ENCODE measurements around the gene ZFAND3.

ZFAND3 gene

GRCh38 chr6:38077488-38078030 is 258.0 kb downstream of the ZFAND3 start:
- FAIRE-seq = no peak
- no peak for TF ChIP-seq POLR2A (IDR thresholded peaks at IDR 0.05; ENCODE audit: low read depth, low read length)
- no peak for TF ChIP-seq TAF1 (IDR thresholded peaks at IDR 0.05; ENCODE audit: borderline replicate concordance, low read depth, low read length)
- TF ChIP-seq POLR2AphosphoS5 (IDR thresholded peaks at IDR 0.05; ENCODE audit: low read depth, low read length) = no peak
- DNase-seq (ENCODE audit: insufficient read length) = no peak

- FAIRE-seq (no peak), DNase-seq (ENCODE audit: insufficient read length) (no peak)
- TF ChIP-seq TAF1 (IDR thresholded peaks at IDR 0.05; ENCODE audit: borderline replicate concordance, low read depth, low read length) (no peak), POLR2AphosphoS5 (IDR thresholded peaks at IDR 0.05; ENCODE audit: low read depth, low read length) (no peak), POLR2A (IDR thresholded peaks at IDR 0.05; ENCODE audit: low read depth, low read length) (no peak)
Measured at GRCh38 chr6:38078671-38079070, 259.1 kb downstream of the ZFAND3 start.

- TF ChIP-seq POLR2AphosphoS5 (IDR thresholded peaks at IDR 0.05; ENCODE audit: low read depth, low read length) (no peak), TAF1 (IDR thresholded peaks at IDR 0.05; ENCODE audit: borderline replicate concordance, low read depth, low read length) (no peak), POLR2A (IDR thresholded peaks at IDR 0.05; ENCODE audit: low read depth, low read length) (no peak)
- FAIRE-seq = no peak
- no peak for DNase-seq (ENCODE audit: insufficient read length)
Measured at GRCh38 chr6:38079107-38079506, 259.6 kb downstream of the ZFAND3 start.

GRCh38 chr6:38079537-38079936 is 260.0 kb downstream of the ZFAND3 start:
- no peak for FAIRE-seq
- no peak for DNase-seq (ENCODE audit: insufficient read length)
- TF ChIP-seq TAF1 (IDR thresholded peaks at IDR 0.05; ENCODE audit: borderline replicate concordance, low read depth, low read length) = no peak
- TF ChIP-seq POLR2AphosphoS5 (IDR thresholded peaks at IDR 0.05; ENCODE audit: low read depth, low read length) = no peak
- TF ChIP-seq POLR2A (IDR thresholded peaks at IDR 0.05; ENCODE audit: low read depth, low read length) = no peak

- DNase-seq (ENCODE audit: insufficient read length) = no peak
- FAIRE-seq = no peak
- no peak for TF ChIP-seq TAF1 (IDR thresholded peaks at IDR 0.05; ENCODE audit: borderline replicate concordance, low read depth, low read length)
- TF ChIP-seq POLR2AphosphoS5 (IDR thresholded peaks at IDR 0.05; ENCODE audit: low read depth, low read length) = no peak
- no peak for TF ChIP-seq POLR2A (IDR thresholded peaks at IDR 0.05; ENCODE audit: low read depth, low read length)
Measured at GRCh38 chr6:38080360-38080759, 260.8 kb downstream of the ZFAND3 start.

GRCh38 chr6:38080889-38081288 is 261.4 kb downstream of the ZFAND3 start:
- no peak for DNase-seq (ENCODE audit: insufficient read length)
- no peak for FAIRE-seq
- no peak for TF ChIP-seq TAF1 (IDR thresholded peaks at IDR 0.05; ENCODE audit: borderline replicate concordance, low read depth, low read length)
- no peak for TF ChIP-seq POLR2AphosphoS5 (IDR thresholded peaks at IDR 0.05; ENCODE audit: low read depth, low read length)
- no peak for TF ChIP-seq POLR2A (IDR thresholded peaks at IDR 0.05; ENCODE audit: low read depth, low read length)

GRCh38 chr6:38085031-38085430 is 265.5 kb downstream of the ZFAND3 start:
- TF ChIP-seq TAF1 (IDR thresholded peaks at IDR 0.05; ENCODE audit: borderline replicate concordance, low read depth, low read length) = no peak
- no peak for TF ChIP-seq POLR2AphosphoS5 (IDR thresholded peaks at IDR 0.05; ENCODE audit: low read depth, low read length)
- TF ChIP-seq POLR2A (IDR thresholded peaks at IDR 0.05; ENCODE audit: low read depth, low read length) = no peak
- no peak for FAIRE-seq
- DNase-seq (ENCODE audit: insufficient read length) = no peak

- FAIRE-seq (no peak), DNase-seq (ENCODE audit: insufficient read length) (no peak)
- TF ChIP-seq POLR2A (IDR thresholded peaks at IDR 0.05; ENCODE audit: low read depth, low read length) (no peak), POLR2AphosphoS5 (IDR thresholded peaks at IDR 0.05; ENCODE audit: low read depth, low read length) (no peak), TAF1 (IDR thresholded peaks at IDR 0.05; ENCODE audit: borderline replicate concordance, low read depth, low read length) (no peak)
Measured at GRCh38 chr6:38086346-38086745, 266.8 kb downstream of the ZFAND3 start.

GRCh38 chr6:38088010-38088409 is 268.5 kb downstream of the ZFAND3 start:
- no peak for DNase-seq (ENCODE audit: insufficient read length)
- no peak for FAIRE-seq
- no peak for TF ChIP-seq POLR2AphosphoS5 (IDR thresholded peaks at IDR 0.05; ENCODE audit: low read depth, low read length)

- TF ChIP-seq POLR2A (IDR thresholded peaks at IDR 0.05; ENCODE audit: low read depth, low read length) (no peak), TAF1 (IDR thresholded peaks at IDR 0.05; ENCODE audit: borderline replicate concordance, low read depth, low read length) (no peak), POLR2AphosphoS5 (IDR thresholded peaks at IDR 0.05; ENCODE audit: low read depth, low read length) (no peak)
- no peak for FAIRE-seq
Measured at GRCh38 chr6:38088829-38089228, 269.3 kb downstream of the ZFAND3 start.

GRCh38 chr6:38091613-38092012 is 272.1 kb downstream of the ZFAND3 start:
- DNase-seq (ENCODE audit: insufficient read length) (no peak), FAIRE-seq (no peak)
- TF ChIP-seq TAF1 (IDR thresholded peaks at IDR 0.05; ENCODE audit: borderline replicate concordance, low read depth, low read length) (no peak), POLR2A (IDR thresholded peaks at IDR 0.05; ENCODE audit: low read depth, low read length) (no peak), POLR2AphosphoS5 (IDR thresholded peaks at IDR 0.05; ENCODE audit: low read depth, low read length) (no peak)

More at GRCh38 chr6:38088829-38089228, 269.3 kb downstream of the ZFAND3 start:
- no peak for DNase-seq (ENCODE audit: insufficient read length)

GRCh38 chr6:38092465-38092864 is 272.9 kb downstream of the ZFAND3 start:
- DNase-seq (ENCODE audit: insufficient read length) (no peak), FAIRE-seq (no peak)
- no peak for TF ChIP-seq TAF1 (IDR thresholded peaks at IDR 0.05; ENCODE audit: borderline replicate concordance, low read depth, low read length)
- no peak for TF ChIP-seq POLR2AphosphoS5 (IDR thresholded peaks at IDR 0.05; ENCODE audit: low read depth, low read length)
- TF ChIP-seq POLR2A (IDR thresholded peaks at IDR 0.05; ENCODE audit: low read depth, low read length) = no peak

GRCh38 chr6:38092964-38093363 is 273.4 kb downstream of the ZFAND3 start:
- FAIRE-seq = no peak
- DNase-seq (ENCODE audit: insufficient read length) = no peak
- TF ChIP-seq POLR2AphosphoS5 (IDR thresholded peaks at IDR 0.05; ENCODE audit: low read depth, low read length) (no peak), TAF1 (IDR thresholded peaks at IDR 0.05; ENCODE audit: borderline replicate concordance, low read depth, low read length) (no peak), POLR2A (IDR thresholded peaks at IDR 0.05; ENCODE audit: low read depth, low read length) (no peak)
